HG03460 (cell line): Measurements from ENCODE around the gene TUFM.
"Not testable (repeated sequence)": the region's sequence is repeated elsewhere in the genome, so short reads cannot be mapped to it uniquely, and the experiment has no call there.

Experiments
- ATAC-seq: cut with Tn5 transposase; IDR thresholded peaks from one replicate; pipeline ENCODE4 v1.9.1; 2021; ENCODE audit not compliant: unreplicated experiment

TUFM gene

GRCh38 chr16:28875134-28876018 lies 29.2 kb upstream of the TUFM start:
- ATAC-seq: no peak

- ATAC-seq: no peak
These were observed 28.3 kb upstream of the TUFM start for GRCh38 chr16:28874406-28874805.

GRCh38 chr16:28873543-28874201 lies 27.5 kb upstream of the TUFM start:
- ATAC-seq: no peak

- no peak for ATAC-seq
These were observed 26.8 kb upstream of the TUFM start for GRCh38 chr16:28872952-28873351.

GRCh38 chr16:28869201-28869600 lies 23.1 kb upstream of the TUFM start:
- ATAC-seq: no peak

GRCh38 chr16:28867646-28868045 lies 21.5 kb upstream of the TUFM start:
- ATAC-seq: not testable (repeated sequence)

- no peak for ATAC-seq
These were observed 21.1 kb upstream of the TUFM start for GRCh38 chr16:28867241-28867640.

GRCh38 chr16:28866454-28866804 lies 20.3 kb upstream of the TUFM start:
- ATAC-seq: no peak

- no peak for ATAC-seq
These were observed 19.7 kb upstream of the TUFM start for GRCh38 chr16:28865722-28866453.

- ATAC-seq: no peak
These were observed 19.0 kb upstream of the TUFM start for GRCh38 chr16:28865001-28865688.

- no peak for ATAC-seq
These were observed 18.0 kb upstream of the TUFM start for GRCh38 chr16:28863929-28864793.

GRCh38 chr16:28859326-28859725 lies 13.2 kb upstream of the TUFM start:
- ATAC-seq: no peak

GRCh38 chr16:28858421-28858820 lies 12.3 kb upstream of the TUFM start:
- ATAC-seq: no peak

GRCh38 chr16:28846933-28847273 lies 755 bp upstream of the TUFM start:
- no peak for ATAC-seq

GRCh38 chr16:28845761-28846079 lies 428 bp downstream of the TUFM start:
- no peak for ATAC-seq

- ATAC-seq: no peak
These were observed 855 bp downstream of the TUFM start for GRCh38 chr16:28845293-28845692.

GRCh38 chr16:28844226-28844885 lies 1.8 kb downstream of the TUFM start:
- no peak for ATAC-seq

- no peak for ATAC-seq
These were observed 2.4 kb downstream of the TUFM start for GRCh38 chr16:28843766-28844165.

- no peak for ATAC-seq
These were observed 3.5 kb downstream of the TUFM start for GRCh38 chr16:28842696-28843095.

GRCh38 chr16:28839899-28840298 lies 6.2 kb downstream of the TUFM start:
- no peak for ATAC-seq
